ENCODE data around the gene BAIAP2L1.

BAIAP2L1 gene

GRCh38 chr7:98289333-98289875, 111.5 kb downstream of the BAIAP2L1 start:
- DNase-seq, result no peak

DNA sequence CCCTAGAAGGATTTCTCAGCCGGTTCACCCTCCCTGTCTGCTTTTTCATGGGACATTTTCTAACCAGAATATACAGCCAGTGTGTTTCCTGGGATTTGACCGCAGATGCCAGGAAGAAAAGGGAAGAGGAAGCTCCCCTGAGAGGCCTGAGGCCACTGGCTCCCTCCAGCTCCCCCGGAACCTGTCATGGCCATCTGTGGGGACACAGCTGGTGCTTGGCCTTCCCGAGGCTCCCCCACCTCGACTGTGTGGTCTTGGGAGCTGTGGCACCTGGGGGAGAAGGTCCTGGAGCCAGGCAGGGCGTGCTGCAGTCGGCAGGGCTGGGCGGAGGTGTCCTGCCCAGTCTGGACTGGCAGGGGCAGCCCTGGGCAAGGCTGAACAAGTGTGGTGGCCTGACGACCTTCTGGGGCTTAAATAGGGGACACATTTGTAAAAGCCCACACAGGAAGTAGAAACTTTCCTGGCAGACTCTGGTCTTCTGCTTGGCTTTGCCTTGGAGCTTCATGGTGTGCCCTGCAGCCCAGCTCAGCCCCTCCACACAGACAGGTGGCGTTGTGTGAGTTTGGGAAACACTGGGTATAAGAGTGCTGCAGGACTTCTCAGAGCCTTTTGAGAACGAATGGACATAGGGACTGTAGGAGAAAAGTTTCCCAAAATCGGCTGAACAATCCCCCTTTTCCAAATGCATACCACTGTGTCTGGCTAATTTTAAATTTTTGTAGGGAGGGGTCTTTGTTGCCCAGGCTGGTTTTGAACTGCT, 112.6 kb downstream of the BAIAP2L1 start:
- no peak for DNase-seq

DNA sequence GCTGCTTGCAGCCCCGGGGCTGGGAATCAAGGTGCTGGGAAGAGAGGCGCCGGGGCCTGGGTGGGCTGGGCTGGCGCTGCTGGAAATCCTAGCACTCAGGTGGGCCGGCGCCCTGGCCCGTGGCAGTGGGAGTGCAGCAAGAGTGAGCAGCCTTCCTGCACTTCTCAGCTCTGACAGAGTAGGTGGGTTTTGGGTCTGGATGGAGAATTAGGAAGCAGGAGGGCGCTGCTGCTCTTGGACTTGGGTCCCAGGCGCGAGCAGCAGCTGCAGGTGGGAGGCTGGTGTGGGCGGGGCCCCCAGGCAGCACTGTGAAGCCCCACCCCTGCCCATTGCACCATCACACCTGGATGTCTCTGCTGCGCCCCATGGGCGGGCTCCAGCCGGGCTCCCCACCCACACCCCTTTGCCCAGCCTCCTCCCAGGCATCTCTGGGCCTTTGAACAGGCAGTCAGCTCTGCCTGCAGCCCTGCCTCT, 113.4 kb downstream of the BAIAP2L1 start:
- no peak for DNase-seq

DNA sequence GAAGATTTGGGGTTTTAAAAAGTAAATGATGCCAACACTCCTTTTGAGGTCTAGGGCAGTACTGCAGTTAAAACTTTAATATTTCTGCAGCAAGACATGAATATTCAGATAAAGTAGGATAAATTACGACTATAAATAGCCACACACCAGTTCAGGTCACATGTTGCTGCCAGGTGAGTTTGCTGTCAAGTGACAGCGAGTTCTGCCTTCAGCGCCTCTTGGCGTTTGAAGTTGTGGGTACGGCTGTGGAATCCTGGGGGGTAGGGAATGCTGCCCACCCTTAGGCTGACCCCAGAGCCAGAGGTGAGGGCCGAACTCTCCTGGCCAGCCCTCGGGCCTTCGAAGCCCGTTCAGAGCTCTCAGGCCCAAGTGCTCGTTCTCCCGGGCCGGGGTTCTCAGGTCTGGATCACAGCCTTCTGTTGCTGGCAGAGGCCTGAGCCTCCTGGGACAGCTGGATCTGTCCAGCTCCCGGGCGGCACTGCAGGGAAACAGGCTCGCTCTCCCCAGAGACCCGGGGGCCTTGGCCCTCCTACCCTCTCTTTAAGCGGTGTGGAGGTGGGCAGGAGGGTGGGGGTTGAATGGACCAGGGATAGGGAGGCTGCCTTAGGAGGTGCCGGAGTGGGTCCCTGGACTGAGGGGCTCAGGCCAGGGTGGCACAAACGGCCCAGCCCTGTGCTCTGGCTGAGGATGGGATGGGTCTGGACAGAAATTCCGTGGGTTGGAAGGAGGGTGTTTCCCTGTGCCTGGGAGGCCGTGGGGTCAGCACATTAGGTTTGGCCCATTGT, 114.0 kb downstream of the BAIAP2L1 start:
- DNase-seq, result no peak

DNA sequence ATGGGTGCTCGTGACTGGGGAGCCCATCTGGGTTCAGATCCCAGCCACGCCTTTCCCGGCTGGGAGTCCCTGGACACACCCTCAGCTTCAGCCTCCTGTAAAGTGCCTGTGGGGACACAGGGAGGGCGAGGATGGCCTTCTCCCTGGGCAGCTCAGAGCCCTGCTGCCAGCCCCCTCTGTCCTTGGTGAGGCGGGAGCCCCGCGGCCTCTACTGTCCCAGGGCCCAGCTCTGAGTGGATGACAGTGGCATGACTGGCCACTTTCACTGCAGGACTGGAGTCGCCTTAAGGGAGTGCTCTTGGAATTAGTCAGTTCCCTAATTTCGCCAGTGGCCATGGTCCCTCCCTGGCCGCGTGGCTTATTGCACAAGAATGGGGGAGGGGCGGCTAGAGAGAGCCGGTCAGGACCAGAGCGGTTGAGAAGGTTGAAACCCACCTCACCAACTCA, 114.8 kb downstream of the BAIAP2L1 start:
- no peak for DNase-seq

DNA sequence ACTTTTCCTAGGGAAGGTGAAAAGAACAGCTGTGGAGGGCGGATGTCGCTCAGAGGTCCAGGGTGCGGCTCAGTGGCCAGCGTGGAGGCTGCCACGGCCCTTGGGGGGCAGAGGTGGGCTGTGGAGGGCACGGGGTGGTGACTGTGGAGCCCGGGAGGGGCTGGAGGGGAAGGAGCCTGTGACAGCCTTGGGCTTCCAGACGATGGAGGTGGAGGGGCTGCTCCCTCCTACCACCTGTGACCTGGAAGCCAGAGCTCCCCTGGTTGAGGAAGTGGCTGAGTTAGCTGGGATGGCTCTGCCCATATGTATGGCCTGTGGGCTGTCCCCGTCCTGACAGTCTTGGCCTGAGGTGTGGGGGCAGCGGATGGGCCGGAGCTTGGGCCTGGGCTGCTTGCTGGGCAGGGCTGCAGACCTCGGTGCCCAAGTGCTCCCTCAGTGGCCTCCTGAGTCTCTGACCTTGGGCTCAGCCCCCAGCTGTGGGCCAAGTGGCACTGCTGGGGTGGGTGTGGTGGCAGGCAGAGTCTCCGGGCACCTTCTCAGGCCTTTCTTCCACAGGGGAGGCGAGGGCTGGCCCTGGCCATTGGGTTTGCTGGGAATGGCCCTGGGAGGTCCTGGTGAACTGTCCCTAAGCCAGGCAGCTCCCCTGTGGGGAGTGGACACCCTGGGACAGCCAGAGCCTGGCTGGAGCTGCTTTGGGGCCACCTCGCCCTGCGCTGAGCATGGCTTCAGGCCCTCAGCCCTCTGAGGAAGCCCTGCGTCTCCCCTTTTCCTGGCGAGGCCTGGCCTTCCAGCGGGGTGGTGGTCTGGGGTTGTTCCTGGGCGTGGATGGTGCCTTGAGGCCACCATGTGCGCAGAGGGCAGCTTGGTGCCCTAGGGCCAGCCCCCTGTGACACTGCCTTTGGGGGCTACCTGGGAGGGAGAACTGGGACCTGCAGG, 115.5 kb downstream of the BAIAP2L1 start:
- no peak for DNase-seq

GRCh38 chr7:98284335-98285036, 116.4 kb downstream of the BAIAP2L1 start:
- DNase-seq, result no peak

DNA sequence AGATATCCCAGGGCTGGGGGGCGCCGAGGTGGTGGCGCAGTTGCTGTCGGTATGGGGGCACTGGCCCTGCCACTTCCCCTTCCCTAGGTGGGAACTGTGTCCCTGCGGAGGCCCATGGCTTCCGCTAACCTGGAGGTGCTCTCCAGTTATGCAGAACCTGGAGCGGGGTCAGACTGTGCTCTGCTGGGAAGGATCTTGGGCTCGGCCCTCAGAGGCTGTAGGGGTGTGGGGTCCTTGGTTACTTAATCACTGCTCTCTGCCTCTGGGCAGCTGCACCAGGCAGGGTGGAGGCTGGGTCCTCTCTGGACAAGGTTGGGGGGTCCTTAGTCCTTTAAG, 117.0 kb downstream of the BAIAP2L1 start:
- no peak for DNase-seq

GRCh38 chr7:98283127-98283886, 117.6 kb downstream of the BAIAP2L1 start:
- no peak for DNase-seq

DNA sequence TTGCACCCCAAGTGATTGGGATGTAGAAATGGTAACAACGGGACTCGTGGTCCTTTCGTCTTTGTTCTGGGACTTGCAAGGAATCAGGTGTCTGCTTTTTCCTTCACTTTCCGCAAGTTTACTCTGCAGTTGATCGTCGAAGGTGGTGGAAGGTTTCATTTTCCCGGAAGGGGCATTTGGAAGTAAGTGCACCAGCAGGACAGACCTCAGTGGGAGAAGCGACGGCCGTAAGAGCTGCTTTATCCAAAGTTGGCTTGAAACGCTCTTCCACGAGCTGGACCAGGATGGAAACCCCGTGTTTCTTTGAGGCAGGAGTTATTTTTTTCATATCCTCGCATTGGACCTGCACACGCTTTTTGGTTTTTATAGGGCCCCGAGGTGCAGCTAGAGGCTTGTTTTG, 118.2 kb downstream of the BAIAP2L1 start:
- DNase-seq, result no peak

GRCh38 chr7:98281757-98282606, 118.9 kb downstream of the BAIAP2L1 start:
- DNase-seq, result no peak

DNA sequence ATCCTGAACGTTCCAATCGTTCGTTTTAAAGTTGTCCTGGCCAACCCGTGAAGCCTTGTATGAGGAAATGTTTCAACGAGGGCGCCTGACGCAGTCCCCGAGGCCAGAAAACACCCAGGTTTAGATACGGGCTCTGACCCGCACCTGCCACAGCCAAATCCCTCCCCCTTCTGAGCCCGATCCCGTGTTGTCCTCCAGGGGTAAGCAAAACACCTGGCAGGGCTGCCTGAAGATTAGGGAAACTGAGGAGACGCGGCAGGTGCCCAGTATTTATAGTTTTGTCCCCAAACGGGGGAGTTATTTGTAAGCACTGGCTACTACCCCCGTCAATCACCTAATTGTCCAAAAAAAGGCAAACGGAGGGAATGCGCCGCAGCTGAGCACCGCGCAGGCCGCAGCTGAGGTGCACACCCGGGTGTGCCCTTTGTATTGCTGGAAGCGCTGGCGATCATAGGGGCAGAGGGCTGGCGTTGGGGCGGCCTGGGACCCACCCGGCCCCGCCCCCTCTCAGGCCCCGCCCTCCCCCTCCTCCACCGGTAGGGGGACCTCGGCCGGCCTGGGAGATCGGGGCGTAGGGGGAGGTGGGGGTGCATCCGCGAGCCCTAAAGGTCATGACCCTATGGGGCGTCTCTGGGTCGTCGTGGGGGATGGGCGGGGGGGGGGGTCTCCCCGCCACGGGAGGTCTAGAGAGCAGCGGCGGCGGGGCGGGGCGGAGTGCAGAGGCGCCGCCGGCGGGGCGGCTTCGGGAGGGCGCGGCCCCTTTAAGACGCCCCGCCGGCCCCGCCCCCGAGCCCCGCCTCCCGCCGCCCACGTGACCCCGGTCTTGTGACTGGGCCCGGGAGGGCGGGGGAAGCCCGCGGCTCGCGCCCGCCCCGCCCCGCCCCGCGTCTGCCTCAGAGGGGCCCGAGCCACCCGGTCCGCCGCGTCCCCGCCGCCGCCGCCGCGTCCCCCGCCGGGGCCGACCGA, 119.8 kb downstream of the BAIAP2L1 start, which contains the start of gene BRI3:
TSS of gene BRI3 (plus strand) at position 896 of the 966 bp plus-strand sequence. CDS start 110 bp downstream, outside the sequence.
- peak; percentile 57 for DNase-seq

GRCh38 chr7:98280296-98280695, 120.6 kb downstream of the BAIAP2L1 start:
- DNase-seq, result no peak

DNA sequence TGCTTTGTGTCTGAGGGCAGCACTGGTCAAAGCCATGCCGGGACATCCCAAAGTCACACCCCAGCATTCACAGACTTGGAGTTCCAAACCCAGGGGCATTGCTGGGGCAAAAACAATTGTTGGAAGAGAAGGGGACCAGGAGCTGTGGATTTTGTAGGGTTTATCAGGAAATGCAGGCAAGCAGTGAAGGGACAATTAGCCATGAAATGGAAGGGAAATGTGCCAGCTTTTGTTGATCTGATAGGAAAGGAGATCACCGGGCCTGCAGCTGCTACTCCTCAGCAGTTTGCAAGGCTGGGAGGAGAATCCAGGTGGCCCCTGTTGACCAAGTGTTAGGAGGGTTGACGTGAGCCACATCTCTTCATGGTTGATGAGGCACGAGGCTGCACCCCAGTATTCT, 122.0 kb downstream of the BAIAP2L1 start:
- no peak for DNase-seq

GRCh38 chr7:98278408-98278807, 122.5 kb downstream of the BAIAP2L1 start:
- DNase-seq, result no peak

DNA sequence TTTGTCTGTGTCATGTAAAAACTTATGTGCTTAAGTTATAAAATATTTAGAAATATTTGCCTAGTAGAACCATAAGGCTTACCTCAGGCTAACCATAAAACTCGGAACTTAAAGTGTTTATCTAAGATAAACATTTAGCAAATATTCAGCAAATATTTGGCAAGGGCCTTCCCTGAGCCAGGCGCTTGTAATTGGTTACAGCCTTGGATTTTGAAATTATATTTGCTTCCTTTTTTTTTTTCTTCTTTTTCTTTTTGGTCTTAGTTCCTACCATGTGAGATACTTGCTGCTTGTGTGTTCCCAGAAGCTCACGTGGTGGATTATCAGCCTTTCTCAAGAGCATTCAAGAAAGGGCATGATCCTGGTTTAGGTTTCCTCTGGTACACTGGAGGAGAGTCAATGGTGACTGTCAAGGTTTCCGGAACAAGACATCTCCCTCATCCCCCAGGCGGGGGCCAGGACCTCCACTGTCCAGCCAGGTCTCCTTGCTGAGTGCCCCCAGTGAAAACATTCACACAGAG, 124.6 kb downstream of the BAIAP2L1 start:
- no peak for DNase-seq

- DNase-seq, result no peak
Observed at GRCh38 chr7:98267303-98267702, 133.6 kb downstream of the BAIAP2L1 start.

DNA sequence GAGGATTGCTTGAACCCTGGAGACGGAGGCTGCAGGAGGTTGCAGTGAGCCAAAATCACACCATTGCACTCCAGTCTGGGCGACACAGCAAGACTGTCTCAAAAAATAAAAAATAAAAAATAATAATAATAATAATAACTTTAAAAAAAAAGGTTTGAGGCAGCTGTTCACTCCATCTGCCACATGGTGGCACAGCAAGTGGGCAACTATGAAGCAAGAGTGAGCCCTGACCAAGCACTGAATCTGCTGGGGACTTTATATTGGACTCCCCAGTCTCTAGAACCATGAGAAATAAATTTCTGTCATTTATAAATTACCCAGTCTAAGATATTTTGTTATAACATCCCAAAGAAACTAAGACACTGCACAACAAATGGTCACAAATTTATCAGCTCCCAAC, 134.1 kb downstream of the BAIAP2L1 start:
- DNase-seq, result no peak

DNA sequence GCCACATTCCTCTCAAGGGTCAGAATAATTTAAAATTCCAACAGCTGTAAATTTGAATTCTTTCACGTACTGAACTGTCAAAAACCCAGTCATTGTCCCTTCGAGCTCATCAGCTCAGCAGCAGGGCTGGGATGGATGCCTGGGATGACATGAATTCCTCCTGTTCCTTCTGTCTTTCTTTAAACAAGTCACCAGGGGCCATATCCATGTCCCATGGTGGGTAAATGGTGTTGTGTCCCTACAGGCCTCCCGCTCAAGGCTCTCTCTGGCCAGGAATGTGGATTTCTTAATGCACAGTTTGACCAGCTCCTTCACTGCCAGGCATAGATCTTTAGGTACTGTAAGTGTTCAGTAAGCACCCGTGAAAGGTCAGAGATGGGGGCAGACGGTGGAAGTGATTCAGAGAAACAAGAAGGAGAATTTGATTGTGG, 135.0 kb downstream of the BAIAP2L1 start:
- DNase-seq, result no peak
